Retinal pigment epithelial cell (primary cell): Measurements from ENCODE around the gene ZDHHC11.

Experiments used
- DNase-seq: peaks from one replicate; pipeline ENCODE4 v3.0.0-alpha.2; 2010; ENCODE audit warnings: low read depth
- H3K4me3 ChIP-seq: 2 replicates; pipeline ENCODE4 v1.5.1; 2011; ENCODE audit warnings: mild to moderate bottlenecking, low read length, control low read depth, moderate library complexity
- CTCF ChIP-seq: conservative IDR thresholded peaks from 2 replicates; pipeline ENCODE4 v1.5.1; 2011; ENCODE audit warnings: low read depth, low read length, control low read depth, inconsistent platforms

Gene ZDHHC11

DNA sequence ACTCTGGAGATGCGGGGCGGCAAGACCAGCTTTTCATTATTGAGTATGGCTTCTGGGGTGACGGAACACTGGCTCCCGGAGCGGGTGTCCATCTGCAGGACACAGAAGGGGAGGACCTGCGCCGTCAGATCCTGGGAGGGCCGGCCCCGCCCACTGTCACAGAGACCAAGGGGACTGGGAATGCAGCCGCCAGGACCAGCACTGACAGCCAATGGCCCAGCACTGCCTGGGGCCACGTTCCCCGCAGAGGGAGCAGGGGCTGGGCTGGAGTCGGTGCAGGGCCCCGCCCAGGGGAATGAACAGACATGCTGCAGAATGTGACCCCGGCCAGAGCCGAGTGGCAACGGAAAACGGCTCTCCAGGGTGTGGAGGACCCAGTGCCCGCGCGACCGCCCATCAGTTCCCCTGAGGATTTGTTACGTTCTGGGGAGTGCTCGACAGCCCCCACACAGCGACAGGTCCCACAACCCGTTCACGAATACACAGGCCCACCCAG is at the start of gene ZDHHC11:
TSS of gene ZDHHC11 (minus strand) at position 476 of the 496 bp plus-strand sequence. CDS start at position 92, 384 bp downstream.
- DNase-seq: no peak
- TF ChIP-seq CTCF: no peak
- no peak within 1 kb of the TSS for H3K4me3 ChIP-seq

- H3K4me3 ChIP-seq: peak overlapping the region; percentile 91
- no peak for DNase-seq
- no peak for TF ChIP-seq CTCF
These were observed 42.9 kb upstream of the ZDHHC11 start for GRCh38 chr5:893711-894110.

- peak overlapping the region; percentile 91 for H3K4me3 ChIP-seq
- DNase-seq: no peak
- TF ChIP-seq CTCF: no peak
These were observed 42.3 kb upstream of the ZDHHC11 start for GRCh38 chr5:893137-893506.

DNA sequence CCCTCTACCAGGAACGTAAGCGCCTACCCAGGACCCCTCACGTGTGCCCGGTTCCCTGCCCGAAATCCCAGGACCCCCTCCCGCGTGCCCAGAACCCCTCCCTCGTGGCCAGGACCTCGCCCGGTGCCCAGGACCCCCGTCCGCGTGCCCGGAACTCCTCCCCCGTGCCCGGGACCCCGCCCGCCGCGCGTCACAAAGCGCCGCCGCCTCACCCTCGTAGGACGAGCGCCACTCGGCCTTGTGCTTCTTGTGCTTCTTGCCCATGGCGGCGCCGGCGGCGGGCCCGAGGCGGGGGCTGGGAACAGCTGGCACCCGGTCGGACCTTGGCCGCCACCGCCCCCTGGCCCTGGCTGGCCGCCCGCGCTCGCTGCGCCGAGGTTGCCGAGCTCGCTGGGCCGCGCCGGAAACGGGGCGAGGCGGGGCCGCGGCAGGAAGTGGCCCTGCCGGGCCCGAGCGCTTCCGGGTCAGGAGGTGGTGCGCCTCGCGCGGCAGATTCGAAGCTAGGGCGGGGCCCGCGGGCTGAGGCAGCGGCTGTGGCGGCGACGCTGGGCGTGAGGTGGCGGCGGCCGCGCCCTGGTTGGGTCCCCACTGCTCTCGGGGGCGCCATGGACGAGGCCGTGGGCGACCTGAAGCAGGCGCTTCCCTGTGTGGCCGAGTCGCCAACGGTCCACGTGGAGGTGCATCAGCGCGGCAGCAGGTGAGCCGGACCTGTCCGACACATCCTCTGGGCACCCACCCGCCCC is 41.8 kb upstream of the ZDHHC11 start, which contains the start of the genes BRD9 and TRIP13:
TSS of gene BRD9 (minus strand) at position 408 of the 743 bp plus-strand sequence. CDS start at position 264, 144 bp downstream.
TSS of gene TRIP13 (plus strand) at position 491 of the 743 bp plus-strand sequence. CDS start at position 606, 115 bp downstream.
- DNase-seq: no peak
- H3K4me3 ChIP-seq: peak within 1 kb of the TSS; percentile 91
- no peak for TF ChIP-seq CTCF

- no peak for TF ChIP-seq CTCF
- no peak for DNase-seq
- peak overlapping the region; percentile 91 for H3K4me3 ChIP-seq
These were observed 41.1 kb upstream of the ZDHHC11 start for GRCh38 chr5:891837-892393.

DNA sequence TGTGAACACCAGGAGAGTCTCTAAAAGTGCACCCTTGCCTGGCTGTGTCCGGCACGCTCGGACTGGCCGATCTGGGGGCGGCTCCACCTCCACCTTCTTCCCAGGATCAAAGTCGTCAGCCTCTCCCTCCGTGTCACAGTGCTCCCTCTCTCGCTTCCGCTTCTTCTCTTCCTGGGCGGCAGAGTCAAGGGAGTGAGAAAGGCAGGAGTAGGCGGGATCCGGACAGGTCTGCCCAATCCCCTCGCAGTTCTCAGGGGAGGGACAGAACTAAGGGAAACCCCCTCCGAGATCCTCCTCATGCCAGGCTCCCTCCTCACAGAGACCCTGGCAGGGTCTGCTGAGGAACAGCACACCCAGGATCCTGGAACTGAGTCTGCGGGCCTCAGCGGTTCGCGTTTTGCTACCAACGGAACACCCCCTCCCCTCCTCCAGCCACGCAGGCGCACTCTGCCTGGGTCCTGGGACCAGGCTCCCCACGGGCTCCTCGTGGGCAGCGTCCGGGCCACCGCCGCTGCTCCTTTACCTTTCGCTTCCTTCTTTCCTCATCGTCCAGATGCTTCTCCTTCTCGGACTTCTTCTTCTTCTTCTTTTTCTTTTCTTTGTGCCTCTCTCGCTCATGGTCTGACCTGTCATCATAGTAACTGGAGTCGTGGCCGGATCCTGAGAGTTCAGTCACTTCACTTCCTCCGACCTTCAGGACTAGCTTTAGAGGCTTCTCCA is 40.5 kb upstream of the ZDHHC11 start:
- DNase-seq: no peak
- TF ChIP-seq CTCF: no peak
- H3K4me3 ChIP-seq: peak overlapping the region; percentile 91
